ENCODE data around the gene MRGPRF.

MRGPRF gene

GRCh38 chr11:69039501-69039900 lies 26.5 kb upstream of the MRGPRF start:
- H3K27me3 ChIP-seq (ENCODE audit: insufficient read depth, low read length, poor library complexity): peaks cover 3% of the 10 kb centered on the region
- DNase-seq (no peak), ATAC-seq (ENCODE audit: insufficient read depth, low read depth) (no peak)
- no peaks in the 10 kb centered on the region for H3K4me1 ChIP-seq (ENCODE audit: insufficient read depth, low read length)
- no peak for TF ChIP-seq EZH2 (IDR thresholded peaks at IDR 0.05; ENCODE audit: borderline replicate concordance, low read depth, low read length, severe bottlenecking)
- TF ChIP-seq CTCF (IDR thresholded peaks at IDR 0.05; ENCODE audit: borderline replicate concordance, extremely low read depth, low read length, poor library complexity, severe bottlenecking): no peak
- H3K36me3 ChIP-seq (ENCODE audit: insufficient read depth, low read length): no peaks in the 10 kb centered on the region
- H2AFZ ChIP-seq (ENCODE audit: low read depth, low read length): no peak overlapping the region
- H3K4me2 ChIP-seq (ENCODE audit: insufficient read depth, low read length): no peak overlapping the region
- H3K4me3 ChIP-seq (ENCODE audit: low read depth in 1 of 2, low read length in 2 of 2): no peak overlapping the region
- no peaks in the 10 kb centered on the region for H3K9me3 ChIP-seq (ENCODE audit: insufficient read depth, low read length, severe bottlenecking)
- no peak overlapping the region for H3K27ac ChIP-seq (ENCODE audit: low read length)
- no peaks in the 10 kb centered on the region for H3K79me2 ChIP-seq (ENCODE audit: insufficient read depth, low read length)
- H3K9ac ChIP-seq (ENCODE audit: low read depth, low read length): no peak overlapping the region
- no peaks in the 10 kb centered on the region for H4K20me1 ChIP-seq (ENCODE audit: insufficient read depth, low read length)

GRCh38 chr11:69037544-69037943 lies 24.5 kb upstream of the MRGPRF start:
- Histone ChIP-seq H3K36me3 (ENCODE audit: insufficient read depth, low read length) (no peaks in the 10 kb centered on the region), H3K4me1 (ENCODE audit: insufficient read depth, low read length) (no peaks in the 10 kb centered on the region), H3K27me3 (ENCODE audit: insufficient read depth, low read length, poor library complexity) (peaks cover 3% of the 10 kb centered on the region), H3K4me2 (ENCODE audit: insufficient read depth, low read length) (no peak overlapping the region), H3K4me3 (ENCODE audit: low read depth in 1 of 2, low read length in 2 of 2) (no peak overlapping the region), H3K9me3 (ENCODE audit: insufficient read depth, low read length, severe bottlenecking) (no peaks in the 10 kb centered on the region), H4K20me1 (ENCODE audit: insufficient read depth, low read length) (no peaks in the 10 kb centered on the region), H2AFZ (ENCODE audit: low read depth, low read length) (no peak overlapping the region), H3K27ac (ENCODE audit: low read length) (no peak overlapping the region), H3K9ac (ENCODE audit: low read depth, low read length) (no peak overlapping the region), H3K79me2 (ENCODE audit: insufficient read depth, low read length) (no peaks in the 10 kb centered on the region)
- DNase-seq (no peak), ATAC-seq (ENCODE audit: insufficient read depth, low read depth) (no peak)
- TF ChIP-seq CTCF (IDR thresholded peaks at IDR 0.05; ENCODE audit: borderline replicate concordance, extremely low read depth, low read length, poor library complexity, severe bottlenecking): no peak
- TF ChIP-seq EZH2 (IDR thresholded peaks at IDR 0.05; ENCODE audit: borderline replicate concordance, low read depth, low read length, severe bottlenecking): no peak

GRCh38 chr11:69037074-69037473 lies 24.0 kb upstream of the MRGPRF start:
- H3K4me3 ChIP-seq (ENCODE audit: low read depth in 1 of 2, low read length in 2 of 2): no peak overlapping the region
- no peak overlapping the region for H3K9ac ChIP-seq (ENCODE audit: low read depth, low read length)
- no peak overlapping the region for H2AFZ ChIP-seq (ENCODE audit: low read depth, low read length)
- H3K36me3 ChIP-seq (ENCODE audit: insufficient read depth, low read length): no peaks in the 10 kb centered on the region
- H3K9me3 ChIP-seq (ENCODE audit: insufficient read depth, low read length, severe bottlenecking): no peaks in the 10 kb centered on the region
- no peak overlapping the region for H3K4me2 ChIP-seq (ENCODE audit: insufficient read depth, low read length)
- H4K20me1 ChIP-seq (ENCODE audit: insufficient read depth, low read length): no peaks in the 10 kb centered on the region
- peaks cover 3% of the 10 kb centered on the region for H3K27me3 ChIP-seq (ENCODE audit: insufficient read depth, low read length, poor library complexity)
- no peaks in the 10 kb centered on the region for H3K79me2 ChIP-seq (ENCODE audit: insufficient read depth, low read length)
- no peak for ATAC-seq (ENCODE audit: insufficient read depth, low read depth)
- no peaks in the 10 kb centered on the region for H3K4me1 ChIP-seq (ENCODE audit: insufficient read depth, low read length)
- no peak for TF ChIP-seq EZH2 (IDR thresholded peaks at IDR 0.05; ENCODE audit: borderline replicate concordance, low read depth, low read length, severe bottlenecking)
- no peak for TF ChIP-seq CTCF (IDR thresholded peaks at IDR 0.05; ENCODE audit: borderline replicate concordance, extremely low read depth, low read length, poor library complexity, severe bottlenecking)
- no peak for DNase-seq
- H3K27ac ChIP-seq (ENCODE audit: low read length): no peak overlapping the region

GRCh38 chr11:69035946-69036340 lies 22.9 kb upstream of the MRGPRF start:
- DNase-seq (no peak), ATAC-seq (ENCODE audit: insufficient read depth, low read depth) (no peak)
- H4K20me1 ChIP-seq (ENCODE audit: insufficient read depth, low read length): no peaks in the 10 kb centered on the region
- H2AFZ ChIP-seq (ENCODE audit: low read depth, low read length): no peak overlapping the region
- H3K9ac ChIP-seq (ENCODE audit: low read depth, low read length): no peak overlapping the region
- no peak overlapping the region for H3K4me2 ChIP-seq (ENCODE audit: insufficient read depth, low read length)
- no peak overlapping the region for H3K27ac ChIP-seq (ENCODE audit: low read length)
- no peaks in the 10 kb centered on the region for H3K79me2 ChIP-seq (ENCODE audit: insufficient read depth, low read length)
- H3K4me3 ChIP-seq (ENCODE audit: low read depth in 1 of 2, low read length in 2 of 2): no peak overlapping the region
- no peak for TF ChIP-seq EZH2 (IDR thresholded peaks at IDR 0.05; ENCODE audit: borderline replicate concordance, low read depth, low read length, severe bottlenecking)
- H3K36me3 ChIP-seq (ENCODE audit: insufficient read depth, low read length): no peaks in the 10 kb centered on the region
- peaks cover 3% of the 10 kb centered on the region for H3K27me3 ChIP-seq (ENCODE audit: insufficient read depth, low read length, poor library complexity)
- H3K4me1 ChIP-seq (ENCODE audit: insufficient read depth, low read length): no peaks in the 10 kb centered on the region
- no peaks in the 10 kb centered on the region for H3K9me3 ChIP-seq (ENCODE audit: insufficient read depth, low read length, severe bottlenecking)
